A549 treated with AZD9567 at 1 μM for 4 hours (cell line): ENCODE results near the gene OR56A5. TPM values are rescaled to one million over a fixed set of nuclear protein-coding genes. Genes with fewer than 3 reads are reported as not detected.

Experiments used
- total RNA-seq: library from RNA; stranded (reverse); fragments of 200-300 nt; extraction: Qiagen RNA extraction; gene quantifications from 5 replicates; pipeline ENCODE4 v1.2.3, GENCODE V29; 2022; ENCODE audit not compliant: insufficient read depth

Gene OR56A5
- total RNA-seq = not detected in 5 replicates

GRCh38 chr11:5968394-5968793 lies at the start of gene OR56A5:
TSS of gene OR56A5 (minus strand) at chr11:5968494. CDS start at chr11:5968494, 0 bp downstream.

GRCh38 chr11:6006846-6007245 lies 38.6 kb upstream of the OR56A5 start, which contains the start of gene OR56A4:
TSS of gene OR56A4 (minus strand) at chr11:6006946. CDS start at chr11:6002992, 3,954 bp downstream.

GRCh38 chr11:5986885-5987284 lies 18.6 kb upstream of the OR56A5 start, which contains the start of gene OR52L1:
TSS of gene OR52L1 (minus strand) at chr11:5986985. CDS start at chr11:5986930, 55 bp downstream.

GRCh38 chr11:5941951-5942350 lies 26.3 kb downstream of the OR56A5 start, which contains the start of gene OR56A3:
TSS of gene OR56A3 (plus strand) at chr11:5942251. CDS start at chr11:5947347, 5,096 bp downstream.

Other genes starting within 250 kb of the OR56A5 start
- not detected in 5 replicates for gene OR56B1, start 232.0 kb downstream of the OR56A5 start, total RNA-seq
- gene OR52N4, start 214.3 kb downstream of the OR56A5 start, total RNA-seq = not detected in 5 replicates
- not detected in 5 replicates for gene OR52N5, start 185.1 kb downstream of the OR56A5 start, total RNA-seq
- gene OR52N1, start 177.2 kb downstream of the OR56A5 start, total RNA-seq = not detected in 5 replicates
- gene OR52N2, start 159.6 kb downstream of the OR56A5 start, total RNA-seq = not detected in 5 replicates
- gene OR52E6, start 126.6 kb downstream of the OR56A5 start, total RNA-seq = not detected in 5 replicates
- not detected in 5 replicates for gene OR52E8, start 110.8 kb downstream of the OR56A5 start, total RNA-seq
- gene OR52E4, start 87.9 kb downstream of the OR56A5 start, total RNA-seq = not detected in 5 replicates
- gene OR52E5, start 75.3 kb downstream of the OR56A5 start, total RNA-seq = not detected in 5 replicates
- not detected in 5 replicates for gene OR56A3, start 26.2 kb downstream of the OR56A5 start, total RNA-seq
- gene OR52L1, start 18.5 kb upstream of the OR56A5 start, total RNA-seq = not detected in 5 replicates
- not detected in 5 replicates for gene OR56A4, start 38.5 kb upstream of the OR56A5 start, total RNA-seq
- gene OR56A1, start 62.3 kb upstream of the OR56A5 start, total RNA-seq = not detected in 5 replicates
- gene OR56B4, start 139.2 kb upstream of the OR56A5 start, total RNA-seq = not detected in 5 replicates
- gene OR52B2, start 201.8 kb upstream of the OR56A5 start, total RNA-seq = not detected in 5 replicates
- not detected in 5 replicates for gene OR52W1, start 230.7 kb upstream of the OR56A5 start, total RNA-seq
- not detected in 5 replicates for gene C11orf42, start 237.1 kb upstream of the OR56A5 start, total RNA-seq